Hematopoietic multipotent progenitor cell (in vitro differentiated cells): Measurements from ENCODE around the gene ARHGAP33. TPM values are rescaled to one million over a fixed set of nuclear protein-coding genes. Genes with fewer than 3 reads are reported as not detected.
"Not testable (repeated sequence)": the region's sequence is repeated elsewhere in the genome, so short reads cannot be mapped to it uniquely, and the experiment has no call there.

Experiments used
- DNase-seq, 3 donors: peaks; one replicate each; pipeline ENCODE4 v3.0.0-alpha.2; 2011 to 2015; ENCODE audit warnings: low read depth in 2 of 3, low spot score in 2 of 3
- total RNA-seq: library from RNA; depleted of rRNA; stranded (reverse); fragments of >200 nt; gene quantifications from one replicate; pipeline ENCODE4 v1.2.3, GENCODE V29; 2012

The ARHGAP33 gene
- total RNA-seq, 1 donor: 37.2 TPM

GRCh38 chr19:35791814-35792279, 16.5 kb downstream of the ARHGAP33 start:
- DNase-seq: no peak

GRCh38 chr19:35792312-35792711, 16.9 kb downstream of the ARHGAP33 start:
- no peak for DNase-seq

- DNase-seq: no peak
Observed at GRCh38 chr19:35792888-35793287, 17.5 kb downstream of the ARHGAP33 start.

- no peak for DNase-seq
Observed at GRCh38 chr19:35793381-35794165, 18.2 kb downstream of the ARHGAP33 start.

GRCh38 chr19:35795564-35795963, 20.2 kb downstream of the ARHGAP33 start:
- not testable (repeated sequence) for DNase-seq

- DNase-seq: no peak
Observed at GRCh38 chr19:35796645-35797542, 21.5 kb downstream of the ARHGAP33 start.

GRCh38 chr19:35797663-35798062, 22.3 kb downstream of the ARHGAP33 start:
- no peak for DNase-seq

- DNase-seq: no peak
Observed at GRCh38 chr19:35801828-35802227, 26.5 kb downstream of the ARHGAP33 start.

GRCh38 chr19:35805526-35806102, 30.2 kb downstream of the ARHGAP33 start:
- DNase-seq: no peak

GRCh38 chr19:35806597-35806996, 31.2 kb downstream of the ARHGAP33 start:
- no peak for DNase-seq

- no peak for DNase-seq
Observed at GRCh38 chr19:35807633-35808032, 32.3 kb downstream of the ARHGAP33 start.

- DNase-seq: no peak
Observed at GRCh38 chr19:35811317-35812219, 36.2 kb downstream of the ARHGAP33 start.

GRCh38 chr19:35812220-35813042, 37.1 kb downstream of the ARHGAP33 start, which contains the start of gene PRODH2:
TSS of gene PRODH2 (minus strand) at chr19:35812845. CDS start at chr19:35812805, 40 bp downstream.
- DNase-seq: no peak

GRCh38 chr19:35813043-35813890, 37.9 kb downstream of the ARHGAP33 start:
- no peak for DNase-seq

GRCh38 chr19:35816262-35816661, 40.9 kb downstream of the ARHGAP33 start:
- no peak for DNase-seq

GRCh38 chr19:35816846-35817245, 41.5 kb downstream of the ARHGAP33 start:
- no peak for DNase-seq

- no peak for DNase-seq
Observed at GRCh38 chr19:35818445-35818844, 43.1 kb downstream of the ARHGAP33 start.

GRCh38 chr19:35822579-35822978, 47.2 kb downstream of the ARHGAP33 start:
- DNase-seq: no peak
